ENCODE data around the gene MRPS16. TPM values are rescaled to one million over a fixed set of nuclear protein-coding genes. Genes with fewer than 3 reads are reported as not detected.

Gene MRPS16
- total RNA-seq, 1 donor from 2014 or later = 60.2 TPM

DNA sequence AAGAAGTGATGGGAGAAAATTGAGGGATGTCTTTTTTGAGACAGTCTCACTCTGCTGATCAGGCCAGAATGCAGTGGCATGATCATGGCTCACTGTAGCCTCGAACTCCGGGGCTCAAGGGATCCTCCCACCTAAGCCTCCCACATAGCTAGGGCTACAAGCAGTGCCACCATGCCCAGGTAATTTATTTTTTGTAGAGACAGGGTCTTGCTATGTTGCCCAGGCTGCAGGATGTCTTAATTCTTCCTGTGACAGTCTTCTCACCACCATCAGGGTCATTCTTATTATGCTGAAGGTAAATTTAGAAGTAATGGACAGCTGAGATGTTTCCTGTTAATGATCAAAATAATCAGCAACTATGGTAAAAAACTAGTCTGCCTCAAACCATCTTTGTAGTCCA lies 12.5 kb downstream of the MRPS16 start:
- no peak for DNase-seq

DNA sequence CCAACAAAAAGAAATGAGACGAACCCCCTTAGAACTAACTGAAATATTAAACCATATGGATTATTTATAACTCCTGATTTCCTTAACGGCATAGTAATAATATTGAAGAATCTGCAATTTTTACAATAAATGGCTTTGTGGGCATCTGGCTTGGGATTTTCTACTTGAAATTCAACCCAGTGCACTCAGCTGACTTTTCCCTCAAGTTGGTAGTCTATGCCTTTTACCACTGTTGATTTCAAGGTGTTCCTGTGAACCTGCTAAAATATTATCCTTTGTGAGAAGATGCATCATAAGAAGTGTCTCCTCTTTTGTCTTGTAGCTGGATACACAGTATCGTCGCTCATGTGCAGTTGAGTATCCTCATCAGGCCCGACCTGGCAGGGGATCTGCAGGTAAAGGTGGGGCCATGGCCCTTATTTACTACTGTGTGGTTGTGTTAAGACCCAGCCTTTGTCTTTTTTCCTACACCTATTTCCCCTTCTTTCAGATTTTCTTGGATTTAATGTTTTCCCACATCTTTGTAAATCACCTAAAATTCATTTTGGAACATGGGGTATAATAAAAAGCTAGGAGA lies 13.4 kb downstream of the MRPS16 start:
- DNase-seq = no peak

DNA sequence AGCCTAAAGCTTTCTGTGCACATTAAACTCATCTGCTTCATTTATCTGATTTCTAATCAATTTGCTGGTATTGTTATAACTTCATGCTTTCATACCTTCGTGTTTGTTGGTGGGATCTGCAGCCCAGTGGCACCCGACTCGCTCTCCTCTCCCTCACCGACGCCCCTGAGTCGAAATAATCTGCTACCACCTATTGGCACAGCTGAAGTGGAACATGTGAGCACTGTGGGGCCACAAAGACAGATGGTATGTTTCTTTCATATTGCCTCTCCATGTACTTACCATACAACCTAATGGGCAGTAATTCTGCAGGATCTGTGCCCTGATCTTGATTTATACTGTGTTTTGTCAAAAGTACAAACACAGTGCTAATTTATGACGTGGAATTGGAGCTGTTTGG lies 17.7 kb downstream of the MRPS16 start:
- DNase-seq = no peak

DNA sequence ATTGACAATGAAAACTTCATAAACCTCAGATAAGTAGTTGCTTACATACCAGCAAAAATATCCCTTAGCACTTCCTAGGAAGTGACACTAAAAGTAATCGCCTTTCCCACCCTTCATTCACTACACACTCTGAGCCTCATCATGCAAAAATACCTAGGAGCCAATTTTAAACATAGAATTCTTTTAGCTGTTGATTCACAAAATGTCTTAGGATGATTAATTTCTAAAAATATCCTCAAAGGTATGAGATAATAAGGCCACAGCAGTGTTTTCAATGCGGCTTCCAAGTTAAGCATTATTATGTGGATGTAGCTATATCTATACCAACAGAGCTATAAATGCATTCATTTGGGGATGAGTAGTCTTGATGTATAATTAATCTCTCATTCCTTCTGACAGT lies 18.6 kb downstream of the MRPS16 start:
- DNase-seq = no peak

DNA sequence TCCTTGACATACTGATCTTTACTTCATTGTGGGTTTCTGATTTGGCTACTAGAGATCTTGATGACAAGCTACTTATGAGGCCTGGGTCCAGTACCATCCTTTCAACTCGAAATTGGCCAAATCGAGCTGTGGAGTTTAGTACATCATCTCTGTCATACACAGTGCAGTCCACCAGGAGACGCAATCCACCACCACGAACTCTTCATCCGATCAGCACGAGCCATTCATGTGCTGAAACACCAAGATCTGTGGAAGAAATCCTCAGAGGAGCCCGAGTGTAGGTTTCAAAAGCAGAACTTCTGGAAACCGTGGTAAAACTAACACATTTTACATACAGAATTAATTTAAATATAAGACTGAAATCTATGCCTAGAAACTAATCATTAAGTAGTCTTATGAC lies 19.6 kb downstream of the MRPS16 start:
- no peak for DNase-seq

DNA sequence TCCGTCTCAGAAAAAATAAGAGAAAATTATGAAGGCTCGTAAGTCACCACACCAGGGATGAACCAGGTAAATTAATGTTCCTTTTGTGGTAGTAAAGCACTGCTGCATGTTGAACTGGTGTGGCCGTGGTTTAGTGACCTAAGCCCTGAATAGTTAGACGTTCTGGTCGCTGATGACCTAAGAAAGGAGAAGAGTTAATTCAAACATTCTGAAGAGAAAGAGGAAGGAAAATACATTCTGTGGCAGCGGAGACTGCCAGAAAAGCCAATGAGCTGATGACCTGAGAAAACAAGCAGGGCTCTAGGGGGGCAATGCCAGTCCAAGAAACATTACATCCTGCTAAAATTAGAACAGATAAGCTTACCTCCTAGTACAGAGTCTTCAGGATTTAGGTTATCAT lies 22.9 kb downstream of the MRPS16 start:
- no peak for DNase-seq

DNA sequence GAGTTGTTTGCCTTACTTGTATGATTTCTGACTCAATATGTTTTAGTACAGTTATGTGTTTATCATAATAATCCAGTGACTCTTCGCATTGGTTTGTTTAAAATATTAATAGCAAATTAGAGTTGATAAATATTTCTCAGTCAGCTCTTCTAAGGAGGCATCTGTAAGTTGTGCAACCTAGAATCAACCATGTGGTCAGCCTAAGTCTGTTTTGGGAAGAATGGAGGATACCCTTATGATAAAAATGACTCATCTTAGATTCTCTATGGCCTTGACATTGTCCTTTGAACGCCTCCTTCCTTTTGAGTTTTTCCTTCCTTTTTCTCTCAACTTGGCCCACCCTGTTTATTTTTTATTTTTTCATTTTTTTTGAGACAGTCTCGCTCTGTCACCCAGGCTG lies 24.2 kb downstream of the MRPS16 start:
- no peak for DNase-seq

DNA sequence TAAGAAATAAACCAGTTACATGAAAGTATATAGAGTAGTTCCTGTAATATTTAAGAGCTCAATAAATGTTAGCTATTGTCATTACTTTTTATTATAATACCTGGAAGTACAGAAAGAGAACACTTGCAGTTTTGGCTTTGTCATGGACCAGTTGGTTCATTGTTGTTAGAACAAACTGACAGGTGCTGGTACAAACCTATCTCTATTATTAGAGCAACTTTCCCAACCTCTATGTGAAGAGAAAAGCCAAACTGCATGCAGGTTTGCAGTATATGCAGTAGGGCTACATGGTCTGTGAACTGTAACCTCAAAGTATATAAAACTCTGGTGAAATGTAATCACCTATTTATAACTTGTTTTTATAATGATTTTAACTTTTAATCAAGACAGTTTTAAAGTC lies 25.8 kb downstream of the MRPS16 start:
- no peak for DNase-seq

DNA sequence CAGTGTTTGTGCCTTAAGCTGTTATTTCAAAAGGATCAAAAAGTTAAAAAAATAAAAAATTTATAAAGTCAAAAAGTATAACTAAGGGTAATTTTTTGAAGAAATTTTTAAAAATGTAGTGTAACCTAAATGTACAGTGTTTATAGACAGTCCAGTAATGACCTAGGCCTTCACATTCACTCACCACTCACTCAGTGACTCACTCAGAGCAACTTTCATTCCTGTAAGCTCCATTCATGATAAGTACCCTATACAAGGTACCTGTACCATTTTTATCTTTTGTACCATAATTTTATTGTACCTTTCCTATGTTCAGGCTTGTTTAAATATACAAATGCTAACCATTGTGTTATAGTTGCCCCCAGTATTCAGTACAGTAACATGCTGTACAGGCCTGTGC lies 26.9 kb downstream of the MRPS16 start:
- no peak for DNase-seq

DNA sequence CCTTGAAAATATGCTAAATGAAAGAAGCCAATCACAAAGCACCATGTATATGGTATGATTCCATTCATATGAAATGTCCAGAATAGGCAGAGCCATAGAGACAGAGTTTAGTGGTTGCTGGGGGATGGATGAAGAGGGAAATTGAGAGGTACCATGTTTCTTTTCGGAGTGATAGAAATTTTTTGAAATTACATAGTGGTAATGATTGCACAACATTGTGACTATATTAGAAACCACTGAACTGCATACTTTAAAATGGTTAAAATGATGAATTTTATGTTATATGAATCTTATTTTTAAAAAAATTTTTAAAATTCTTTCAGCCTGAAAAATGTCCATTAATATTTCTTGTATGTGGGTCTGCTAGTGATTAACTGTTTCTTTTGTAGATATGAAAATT lies 31.5 kb downstream of the MRPS16 start:
- no peak for DNase-seq

DNA sequence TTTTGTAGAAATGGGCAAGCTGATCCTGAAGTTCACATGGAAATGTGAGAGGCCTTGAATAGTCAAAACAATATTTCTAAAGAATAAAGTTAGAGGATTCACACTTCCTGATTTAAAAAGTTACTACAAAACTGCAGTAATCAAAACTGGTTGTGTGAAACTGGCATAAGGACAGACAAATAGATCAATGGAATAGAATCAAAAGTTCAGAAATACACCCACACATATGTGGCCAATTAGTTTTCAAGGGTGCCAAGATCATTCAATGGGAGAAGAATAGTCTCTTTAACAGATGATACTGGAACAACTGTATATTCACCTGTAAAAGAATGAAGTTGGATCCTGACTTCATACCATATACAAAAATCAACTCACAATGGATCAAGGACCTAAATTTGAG lies 33.1 kb downstream of the MRPS16 start:
- no peak for DNase-seq

DNA sequence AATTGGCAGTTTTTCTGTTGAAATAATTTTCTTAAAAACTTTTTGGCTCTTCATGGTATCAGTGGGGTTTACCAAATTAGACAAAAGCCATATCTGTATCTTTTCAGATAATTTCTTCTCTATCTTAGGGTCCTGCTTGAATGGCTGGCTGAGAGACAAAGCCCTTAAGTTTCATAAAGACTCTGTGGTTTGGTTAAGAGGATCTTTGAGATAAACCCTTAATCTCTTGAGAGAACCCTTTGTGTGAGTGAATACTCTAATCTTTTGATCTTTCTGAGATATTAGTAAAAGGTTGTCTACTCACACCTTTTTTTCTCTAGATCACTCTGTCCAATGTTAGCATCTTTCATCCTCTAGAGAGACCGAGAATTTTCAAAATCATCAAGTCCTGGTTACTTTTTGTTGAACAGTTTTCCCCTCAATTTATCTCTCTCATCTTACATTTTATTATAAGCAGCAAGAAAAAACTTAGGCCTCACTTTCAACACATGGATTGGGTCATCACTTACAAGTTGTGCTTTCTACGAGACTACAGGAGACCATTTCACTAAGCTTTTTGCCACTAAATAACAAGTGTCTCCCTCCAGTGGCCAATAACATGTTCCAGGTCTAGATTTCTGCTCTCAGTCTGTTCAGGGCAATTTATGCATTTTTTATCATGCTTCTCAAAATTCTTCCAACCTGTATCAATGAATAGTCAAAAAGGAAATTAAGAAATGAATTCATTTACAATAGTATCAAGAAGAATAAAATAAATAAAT lies 33.8 kb downstream of the MRPS16 start:
- no peak for DNase-seq

DNA sequence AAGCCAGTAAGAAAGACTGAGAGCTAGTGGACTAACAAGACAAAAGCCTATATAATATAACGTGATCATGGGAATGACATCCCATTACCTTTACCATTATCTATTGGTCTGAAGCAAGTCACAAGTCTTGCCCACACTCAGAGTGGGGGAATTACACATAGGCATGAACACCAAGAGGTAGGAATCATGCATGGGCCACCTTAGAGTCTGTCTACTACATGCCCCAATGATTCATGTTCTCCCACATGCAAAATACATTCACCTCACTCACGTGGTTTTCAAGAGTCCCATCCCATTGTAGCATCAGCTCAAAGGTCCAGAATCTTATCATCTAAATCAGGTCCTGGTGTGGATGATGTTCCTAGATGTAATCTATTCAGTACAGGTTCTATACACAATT lies 34.8 kb downstream of the MRPS16 start:
- DNase-seq = no peak

DNA sequence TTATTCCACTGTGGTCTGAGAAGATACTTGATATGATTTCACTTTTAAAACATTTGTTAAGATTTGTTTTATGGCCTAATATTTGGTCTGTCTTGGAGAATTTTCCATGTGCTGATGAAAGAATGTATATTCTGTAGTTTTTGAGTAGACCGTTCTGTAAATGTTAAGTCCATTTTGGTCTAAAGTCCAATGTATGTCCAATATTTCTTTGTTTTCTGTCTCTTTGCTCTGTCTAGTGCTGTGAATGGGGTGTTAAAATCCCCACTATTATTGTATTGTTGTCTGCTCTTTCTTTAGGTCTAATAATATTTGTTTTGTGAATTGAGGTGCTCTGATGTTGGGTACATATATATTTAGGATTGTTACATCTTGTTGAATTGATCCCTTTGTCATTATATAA lies 36.7 kb downstream of the MRPS16 start:
- DNase-seq = no peak

DNA sequence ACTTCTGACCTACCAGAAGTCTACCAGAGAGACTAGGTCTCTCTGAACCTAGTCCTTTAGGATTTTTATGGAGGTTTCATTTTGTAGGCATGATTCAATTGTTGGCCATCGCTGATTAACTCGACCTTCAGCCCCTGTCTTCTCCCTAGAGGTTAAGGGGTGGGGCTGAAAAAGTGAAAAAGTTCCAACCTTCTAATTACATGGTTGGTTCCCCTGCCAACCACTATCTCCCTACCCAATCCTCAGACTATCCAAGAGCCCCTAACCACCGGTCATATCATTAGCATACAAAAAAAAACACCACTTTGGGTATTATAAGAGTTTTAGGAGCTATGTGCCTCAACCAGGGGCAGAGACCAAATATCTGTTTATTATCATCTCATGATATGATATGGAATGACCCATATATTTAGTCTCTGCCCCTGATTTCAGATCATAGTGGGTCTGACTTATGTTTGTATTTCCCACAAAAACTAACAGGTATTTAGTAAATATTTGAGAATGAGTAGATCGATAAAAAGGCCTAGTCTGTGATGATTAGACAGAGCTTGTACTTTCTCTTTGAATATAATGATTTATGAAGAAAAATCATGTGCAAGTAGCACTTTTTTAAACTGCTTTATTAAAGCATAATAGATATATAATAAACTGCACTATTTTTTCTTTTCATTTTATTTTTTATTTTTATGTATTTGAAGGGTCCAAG lies 41.2 kb downstream of the MRPS16 start:
- DNase-seq = no peak

DNA sequence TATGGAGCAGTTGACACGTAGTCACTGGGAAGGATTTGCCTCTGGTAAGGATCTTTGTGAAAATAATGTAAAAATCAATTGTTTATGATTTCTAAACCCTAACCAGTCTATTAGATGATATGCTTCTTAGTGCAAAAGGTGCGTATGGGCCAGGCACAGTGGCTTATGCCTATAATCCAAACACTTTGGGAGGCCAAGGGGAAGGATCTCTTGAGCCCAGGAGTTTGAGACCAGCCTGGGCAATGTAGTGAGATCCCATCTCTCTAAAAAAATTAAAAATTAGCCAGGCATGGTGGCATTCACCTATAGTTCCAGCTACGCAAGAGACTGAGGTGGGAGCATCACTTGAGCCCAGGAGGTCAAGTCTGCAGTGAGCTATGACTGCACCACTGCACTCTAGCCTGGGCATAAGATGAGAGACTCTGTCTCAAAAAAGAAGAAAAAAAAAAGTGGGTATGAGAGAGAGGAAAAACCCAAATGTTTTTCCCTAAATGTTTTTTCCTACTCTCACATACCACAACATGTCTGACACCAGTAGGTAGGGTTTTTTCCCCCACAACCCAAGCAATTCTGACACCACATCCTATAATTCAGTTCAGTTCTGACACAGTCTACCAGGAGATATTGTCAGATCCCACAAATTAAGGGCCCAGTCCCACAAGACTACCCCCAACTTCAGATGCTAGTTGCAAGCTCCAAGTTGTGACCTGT lies 41.9 kb downstream of the MRPS16 start:
- no peak for DNase-seq

DNA sequence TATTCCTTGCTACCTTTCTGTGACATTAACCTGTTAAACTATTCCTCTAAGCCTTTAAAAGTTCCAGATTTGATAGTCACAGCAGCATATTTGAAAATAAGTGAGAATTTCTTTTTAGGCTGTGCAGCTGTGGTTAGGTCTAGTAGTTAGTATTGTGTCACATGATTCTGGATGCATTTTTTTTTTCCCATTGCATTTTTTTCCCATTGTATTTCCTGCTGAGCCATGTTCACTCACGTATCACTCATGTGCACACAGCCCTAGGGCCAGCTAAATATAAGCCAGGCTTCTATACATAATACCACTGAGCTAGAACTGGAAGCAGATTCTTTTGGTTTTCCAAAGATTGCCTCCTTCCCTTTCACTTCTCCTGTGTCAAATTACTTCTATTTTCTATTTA lies 42.7 kb downstream of the MRPS16 start:
- no peak for DNase-seq

DNA sequence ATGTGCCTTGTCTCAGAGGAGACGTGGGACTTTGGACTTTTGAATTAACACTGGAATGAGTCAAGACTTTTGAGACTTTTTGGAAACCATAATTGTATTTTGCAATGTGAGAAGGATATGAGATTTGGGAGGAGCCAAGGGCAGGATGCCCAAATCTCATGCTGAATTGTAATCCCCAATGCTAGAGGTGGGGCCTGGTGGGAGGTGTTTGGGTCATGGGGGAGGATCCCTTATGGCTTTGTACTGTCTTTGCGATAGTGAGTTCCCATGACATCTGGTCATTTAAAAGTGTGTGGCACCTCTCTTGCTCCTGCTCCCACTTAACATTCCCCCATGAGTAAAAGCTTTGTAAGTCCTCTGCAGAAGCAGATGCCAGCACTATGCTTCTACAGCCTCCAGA lies 44.6 kb downstream of the MRPS16 start:
- no peak for DNase-seq

DNA sequence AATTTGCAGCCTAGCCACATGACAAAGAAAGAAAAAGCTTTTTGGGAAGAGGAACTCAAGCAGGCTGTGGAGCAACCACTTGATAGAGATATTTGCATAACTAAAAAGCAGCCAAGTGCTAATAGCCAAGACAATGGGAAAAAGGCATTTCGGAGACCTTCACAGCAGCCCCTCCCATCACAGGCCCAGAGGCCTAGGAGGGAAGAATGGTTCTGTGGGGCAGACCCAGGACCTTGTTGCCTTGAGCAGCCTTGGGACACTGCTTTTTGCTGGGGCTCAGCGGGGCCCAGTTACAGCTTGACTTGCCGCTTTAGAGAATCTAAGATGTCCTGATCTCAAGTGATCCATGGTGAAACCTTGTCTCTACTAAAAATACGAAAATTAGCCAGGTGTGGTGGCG lies 46.1 kb downstream of the MRPS16 start:
- no peak for DNase-seq

DNA sequence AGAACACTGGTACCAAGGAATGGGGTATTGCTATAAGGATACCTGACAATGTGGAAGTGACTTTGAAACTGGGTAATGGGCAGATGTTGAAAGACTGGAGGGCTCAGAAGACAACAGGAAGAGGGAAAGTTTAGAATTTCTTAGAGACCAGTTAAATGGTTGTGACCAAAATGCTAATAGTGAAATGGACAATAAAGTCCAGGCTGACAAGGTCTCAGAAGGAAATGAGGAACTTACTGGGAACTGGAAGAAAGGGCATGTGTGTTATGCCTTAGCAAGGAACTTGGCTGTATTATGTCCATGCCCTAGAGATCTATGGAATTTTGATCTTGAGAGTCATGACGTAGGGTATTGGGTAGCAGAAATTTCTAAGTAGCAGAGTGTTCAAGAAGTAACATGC lies 46.6 kb downstream of the MRPS16 start:
- no peak for DNase-seq

DNA sequence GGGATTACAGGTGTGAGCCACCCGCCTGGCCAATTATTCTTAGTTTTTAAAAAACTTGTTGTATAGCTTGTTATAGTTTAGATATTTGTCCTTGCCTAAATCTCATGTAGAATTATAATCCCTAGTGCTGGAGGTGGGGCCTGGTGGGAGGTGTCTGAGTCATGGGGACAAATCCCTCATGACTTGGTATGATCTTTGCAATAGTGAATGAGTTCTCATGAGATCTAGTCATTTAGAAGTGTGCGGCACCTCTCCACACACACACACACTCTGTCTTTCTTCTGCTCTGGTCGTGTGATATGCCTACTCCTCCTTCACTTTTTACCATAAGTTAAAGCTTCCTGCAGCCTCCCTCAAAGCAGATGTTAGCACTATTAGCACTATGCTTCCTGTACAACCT lies 47.4 kb downstream of the MRPS16 start:
- no peak for DNase-seq
